OCI-LY1 (cell line): Measurements from ENCODE around the gene GALNT10.

Source experiments
- CTCF ChIP-seq: fragments of 200-600 bp; sonication (generic), shearing (Covaris generic); IDR thresholded peaks from 2 replicates; pipeline ENCODE4 v1.5.1; 2017; ENCODE audit warnings: mild to moderate bottlenecking, antibody characterized with exemption, low read length, moderate library complexity, mixed read lengths
- EZH2 ChIP-seq: fragments of 200-600 bp; sonication (generic), shearing (Covaris generic); IDR thresholded peaks from 2 replicates; pipeline ENCODE4 v1.8.0; 2017; ENCODE audit warnings: borderline replicate concordance, mixed run types, mild to moderate bottlenecking, antibody characterized with exemption, low read length, moderate library complexity, mixed read lengths

GRCh38 chr5:154384480-154385235 is 194.1 kb downstream of the GALNT10 start:
- no peak for TF ChIP-seq CTCF
- no peak for TF ChIP-seq EZH2
